Dedifferentiated amniotic fluid mesenchymal stem cell (primary cell): Measurements from ENCODE around the gene ZNF778.

Experiments used
- DNase-seq: peaks from one replicate; pipeline ENCODE4 v3.0.0-alpha.2; 2016; ENCODE audit errors: extremely low spot score

The ZNF778 gene

DNA sequence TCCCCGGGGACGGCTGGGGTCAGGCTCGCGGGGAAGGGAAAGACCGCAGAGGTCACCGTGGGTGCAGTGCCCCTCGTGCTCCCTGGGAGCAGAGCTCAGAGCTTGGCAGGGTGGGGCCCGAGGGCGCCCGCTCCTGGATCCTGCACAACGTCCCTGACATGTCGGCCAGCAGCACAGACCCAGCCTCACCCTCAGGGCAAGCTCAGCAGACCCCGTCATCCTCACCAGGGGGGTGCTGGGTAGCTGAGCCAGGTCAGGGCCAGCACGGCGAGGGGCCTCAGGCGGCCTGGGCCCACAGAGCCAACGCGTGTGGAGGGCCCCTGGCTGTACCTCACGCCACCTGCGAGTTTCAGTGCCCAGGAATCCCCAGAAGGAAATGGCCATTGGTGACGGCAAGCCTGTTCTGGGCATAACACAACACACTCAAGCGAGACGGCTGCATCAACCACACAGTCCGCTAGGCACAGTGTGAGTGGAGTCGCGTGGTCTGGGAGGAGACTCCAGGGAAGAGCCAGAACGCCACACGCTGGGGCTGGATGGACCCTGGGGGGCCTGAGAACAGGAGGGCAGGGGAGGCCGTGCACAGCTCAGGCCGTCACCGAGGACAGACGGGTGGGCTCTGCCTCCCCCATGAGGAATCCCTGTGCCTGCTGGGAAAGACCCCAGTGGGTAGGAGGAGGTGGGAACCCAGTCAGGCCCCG is 60.3 kb downstream of the ZNF778 start:
- DNase-seq = no peak

GRCh38 chr16:89278441-89279240 is 61.1 kb downstream of the ZNF778 start:
- DNase-seq = no peak

GRCh38 chr16:89279666-89280481 is 62.4 kb downstream of the ZNF778 start:
- no peak for DNase-seq

- DNase-seq = no peak
These were observed 63.2 kb downstream of the ZNF778 start for GRCh38 chr16:89280546-89281188.

DNA sequence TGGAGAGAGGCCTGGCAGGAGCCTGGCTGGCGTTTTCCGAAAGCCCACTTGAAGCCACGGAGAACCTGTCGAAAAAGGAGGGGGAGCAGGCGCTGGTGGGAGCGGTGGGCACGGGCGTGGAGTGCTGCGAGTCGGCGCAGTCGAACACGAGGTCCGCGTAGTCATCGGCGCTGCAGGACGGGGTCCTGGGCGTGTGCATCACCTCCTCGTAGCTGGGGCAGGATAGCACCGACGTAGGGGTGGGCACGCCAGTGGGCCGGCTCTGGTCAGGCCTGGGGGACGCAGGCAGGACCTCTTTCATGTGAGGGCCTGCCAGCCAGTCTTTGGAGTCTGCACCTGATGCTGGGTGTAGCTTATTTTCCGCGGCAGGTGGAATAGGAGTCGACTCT is 63.7 kb downstream of the ZNF778 start:
- no peak for DNase-seq

DNA sequence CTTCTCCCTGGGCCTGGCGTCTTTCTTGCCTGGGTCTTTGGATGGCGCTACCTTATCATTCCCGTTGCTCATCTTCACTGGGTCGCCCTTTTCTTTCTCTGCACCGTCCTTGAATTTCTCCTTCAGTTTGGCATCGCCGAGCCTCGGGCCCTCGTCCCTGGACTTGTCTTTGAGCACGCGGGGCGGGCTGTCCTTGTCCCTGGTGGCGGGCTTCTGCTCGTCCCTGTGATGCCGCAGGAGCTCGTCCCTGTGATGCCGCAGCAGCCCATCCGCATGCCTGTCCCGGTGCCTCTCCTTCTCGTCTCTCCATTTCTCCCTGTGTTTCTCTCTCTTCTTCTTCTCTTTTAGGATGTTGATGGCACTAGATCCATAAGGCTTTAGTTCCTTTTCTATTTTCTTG is 64.3 kb downstream of the ZNF778 start:
- no peak for DNase-seq

DNA sequence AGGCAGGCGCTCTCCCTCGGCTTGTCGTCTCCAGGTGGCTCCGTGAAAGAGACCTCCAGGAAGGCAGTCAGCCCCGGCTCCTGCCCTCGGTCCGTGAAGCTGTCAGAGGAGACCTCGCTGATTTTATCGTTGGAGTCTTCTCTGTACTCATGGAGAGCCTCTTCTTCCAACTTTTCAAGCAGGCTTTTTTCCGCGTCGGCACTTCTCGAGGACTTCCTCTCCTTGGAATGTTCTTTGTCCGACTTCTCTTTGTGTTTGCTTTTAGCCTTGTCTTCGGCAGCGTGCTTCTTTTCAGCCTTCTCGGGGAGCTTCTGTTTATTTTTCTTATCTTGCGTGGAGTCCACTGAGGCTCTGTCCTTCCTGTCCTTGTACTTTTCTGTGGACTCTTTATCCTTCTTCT is 65.0 kb downstream of the ZNF778 start:
- DNase-seq = no peak

DNA sequence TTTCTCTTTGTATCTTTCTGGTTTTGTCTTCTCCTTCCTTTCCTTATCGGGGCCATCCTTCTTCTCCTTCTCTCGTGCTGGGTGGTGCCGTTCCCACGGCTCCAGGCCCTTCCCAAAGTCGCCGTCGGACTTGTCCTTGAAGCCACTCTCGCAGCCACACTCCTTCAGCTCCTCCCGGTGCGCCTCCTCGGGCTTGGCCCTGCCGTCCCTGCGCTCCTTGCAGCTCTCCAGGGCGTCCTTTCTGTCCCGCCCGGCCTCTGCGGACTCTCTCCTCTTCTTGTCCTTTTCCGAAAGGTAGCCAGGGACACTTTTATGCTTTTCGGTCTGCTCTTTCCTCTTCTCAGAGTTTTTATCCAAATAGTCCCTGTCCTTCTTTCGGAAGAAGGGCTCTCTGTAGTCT is 65.9 kb downstream of the ZNF778 start:
- no peak for DNase-seq

DNA sequence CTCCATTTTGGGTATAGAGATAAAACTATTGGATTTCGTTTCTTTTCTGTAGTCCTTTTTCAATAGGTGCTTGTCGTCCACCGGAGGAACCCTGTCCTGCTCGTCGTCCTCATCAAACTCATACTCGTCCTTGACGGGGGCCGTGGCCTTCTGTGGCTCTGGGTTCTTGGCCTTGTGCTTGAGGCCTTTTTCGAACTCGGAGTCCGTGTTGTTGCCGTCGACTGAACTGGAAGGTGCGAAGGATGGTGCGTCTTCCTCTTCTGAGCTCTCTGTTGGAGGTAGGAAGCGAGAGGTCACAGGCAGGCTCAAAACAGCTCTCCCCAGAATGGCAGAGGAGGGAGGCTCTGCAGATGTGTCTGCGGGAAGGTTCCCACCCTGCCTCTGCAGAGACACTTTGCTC is 67.9 kb downstream of the ZNF778 start:
- no peak for DNase-seq

DNA sequence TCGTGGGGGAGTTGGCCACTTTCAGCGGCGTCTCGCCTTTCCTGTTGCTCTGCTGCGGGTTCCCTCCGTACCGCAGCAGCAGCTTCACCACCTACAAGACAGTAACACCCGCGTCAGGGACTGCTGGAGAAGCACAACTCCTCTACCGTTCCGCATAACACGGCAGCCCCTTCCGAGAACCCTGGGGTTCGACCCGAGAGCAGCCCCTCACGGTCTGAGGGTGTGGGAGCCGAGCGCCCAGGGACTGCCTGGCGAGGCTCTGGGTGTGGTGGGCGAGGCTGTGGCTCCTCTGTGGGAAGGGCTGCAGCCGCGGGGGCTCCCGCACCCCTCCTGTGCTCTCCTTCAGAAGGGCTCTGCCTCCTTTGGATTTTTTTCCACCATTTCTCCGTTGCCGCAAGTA is 68.6 kb downstream of the ZNF778 start:
- no peak for DNase-seq
